ENCODE results near the gene THRB.

The THRB gene

DNA sequence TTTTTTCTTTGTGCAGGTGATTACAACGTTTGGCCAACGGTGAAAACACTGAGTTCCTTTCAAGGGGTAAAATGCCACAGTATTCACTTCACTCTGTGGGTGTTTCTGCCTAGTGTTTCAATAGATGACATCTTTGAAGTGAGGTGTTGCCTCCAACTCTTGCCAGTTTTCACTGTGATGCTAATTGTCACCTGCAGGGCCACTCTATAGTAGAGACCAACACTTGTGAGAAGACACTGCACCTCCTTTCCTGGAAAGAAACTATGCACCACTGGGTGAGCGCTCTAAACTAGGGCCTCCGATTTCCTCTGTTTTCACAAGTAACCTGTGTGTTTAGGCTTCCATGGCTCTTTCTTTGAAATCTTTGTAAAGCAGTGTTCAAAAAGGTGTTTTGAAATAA lies 98.3 kb downstream of the THRB start:
- Histone ChIP-seq H3K4me3 (ENCODE audit: low read depth in 1 of 2, low read length in 2 of 2) (no peak overlapping the region), H3K27me3 (ENCODE audit: control insufficient read depth in 1 of 2, insufficient read depth in 2 of 2, low read length in 2 of 2) (no peaks in the 10 kb centered on the region), H3K4me1 (ENCODE audit: insufficient read depth, low read length) (peaks cover 29% of the 10 kb centered on the region), H3K9me3 (ENCODE audit: low read length) (no peaks in the 10 kb centered on the region), H3K27ac (ENCODE audit: low read depth, low read length) (no peak overlapping the region), H3K36me3 (ENCODE audit: insufficient read depth, low read length) (no peaks in the 10 kb centered on the region), H3K9ac (ENCODE audit: low read length) (no peak overlapping the region)

DNA sequence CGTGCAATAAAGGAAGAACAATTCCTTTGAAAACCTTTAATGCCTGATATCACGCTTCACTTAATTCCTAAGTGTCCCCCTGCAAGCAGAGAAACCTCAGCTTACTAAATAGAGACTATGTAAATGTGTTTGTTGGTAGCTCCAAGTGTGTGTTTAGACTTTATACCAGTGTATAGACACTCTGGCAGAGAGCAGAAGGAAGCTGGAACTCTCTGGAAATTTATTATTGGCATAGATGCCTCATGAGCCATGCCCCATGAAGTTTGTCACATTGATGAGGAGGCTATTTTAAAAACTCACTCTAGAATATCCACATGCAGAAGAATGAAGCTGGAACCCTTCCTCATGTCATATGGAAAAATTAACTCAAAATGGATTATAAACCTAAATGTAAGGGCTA lies 99.9 kb downstream of the THRB start:
- Histone ChIP-seq H3K4me1 (ENCODE audit: insufficient read depth, low read length) (peaks cover 26% of the 10 kb centered on the region), H3K36me3 (ENCODE audit: insufficient read depth, low read length) (no peaks in the 10 kb centered on the region), H3K4me3 (ENCODE audit: low read depth in 1 of 2, low read length in 2 of 2) (no peak overlapping the region), H3K27ac (ENCODE audit: low read depth, low read length) (no peak overlapping the region), H3K27me3 (ENCODE audit: control insufficient read depth in 1 of 2, insufficient read depth in 2 of 2, low read length in 2 of 2) (no peaks in the 10 kb centered on the region), H3K9ac (ENCODE audit: low read length) (no peak overlapping the region), H3K9me3 (ENCODE audit: low read length) (no peaks in the 10 kb centered on the region)

GRCh38 chr3:24393316-24393715 lies 101.3 kb downstream of the THRB start:
- Histone ChIP-seq H3K4me1 (ENCODE audit: insufficient read depth, low read length) (peaks cover 35% of the 10 kb centered on the region), H3K4me3 (ENCODE audit: low read depth in 1 of 2, low read length in 2 of 2) (no peak overlapping the region), H3K9me3 (ENCODE audit: low read length) (no peaks in the 10 kb centered on the region), H3K27me3 (ENCODE audit: control insufficient read depth in 1 of 2, insufficient read depth in 2 of 2, low read length in 2 of 2) (no peaks in the 10 kb centered on the region), H3K27ac (ENCODE audit: low read depth, low read length) (no peak overlapping the region), H3K36me3 (ENCODE audit: insufficient read depth, low read length) (no peaks in the 10 kb centered on the region), H3K9ac (ENCODE audit: low read length) (no peak overlapping the region)

GRCh38 chr3:24390169-24391130 lies 104.2 kb downstream of the THRB start:
- H3K4me1 ChIP-seq (ENCODE audit: insufficient read depth, low read length), result peaks cover 54% of the 10 kb centered on the region
- H3K9ac ChIP-seq (ENCODE audit: low read length), result no peak overlapping the region
- peak overlapping the region in 1 of 2 donors; percentile 2 for H3K4me3 ChIP-seq (ENCODE audit: low read depth in 1 of 2, low read length in 2 of 2)
- peak overlapping the region; percentile 68 for H3K27ac ChIP-seq (ENCODE audit: low read depth, low read length)
- no peaks in the 10 kb centered on the region for H3K27me3 ChIP-seq (ENCODE audit: control insufficient read depth in 1 of 2, insufficient read depth in 2 of 2, low read length in 2 of 2)
- no peaks in the 10 kb centered on the region for H3K9me3 ChIP-seq (ENCODE audit: low read length)
- no peaks in the 10 kb centered on the region for H3K36me3 ChIP-seq (ENCODE audit: insufficient read depth, low read length)

GRCh38 chr3:24389108-24390090 lies 105.3 kb downstream of the THRB start:
- Histone ChIP-seq H3K4me3 (ENCODE audit: low read depth in 1 of 2, low read length in 2 of 2) (peak overlapping the region in 1 of 2 donors; percentile 2), H3K27ac (ENCODE audit: low read depth, low read length) (peak overlapping the region; percentile 68), H3K4me1 (ENCODE audit: insufficient read depth, low read length) (peaks cover 62% of the 10 kb centered on the region), H3K27me3 (ENCODE audit: control insufficient read depth in 1 of 2, insufficient read depth in 2 of 2, low read length in 2 of 2) (no peaks in the 10 kb centered on the region), H3K36me3 (ENCODE audit: insufficient read depth, low read length) (no peaks in the 10 kb centered on the region), H3K9me3 (ENCODE audit: low read length) (no peaks in the 10 kb centered on the region), H3K9ac (ENCODE audit: low read length) (no peak overlapping the region)

DNA sequence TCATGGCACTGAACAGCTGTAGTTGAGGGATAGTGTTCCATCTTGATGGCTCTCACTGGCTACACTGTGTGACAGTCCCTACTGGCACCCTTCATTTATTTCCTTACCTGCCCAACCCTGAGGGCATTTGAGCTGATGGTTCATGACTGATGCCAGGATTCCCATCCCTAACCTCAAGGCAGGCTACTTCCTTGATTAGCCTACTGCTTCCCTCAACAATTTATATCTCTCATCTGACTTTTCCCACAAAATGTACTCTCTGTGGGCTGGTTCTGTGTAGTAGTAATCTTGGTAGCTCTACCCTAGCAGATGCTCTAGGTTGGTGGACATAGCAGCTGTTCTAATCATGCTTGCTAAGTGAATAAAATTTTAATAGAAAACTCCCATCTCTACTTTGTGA lies 106.0 kb downstream of the THRB start:
- H3K27me3 ChIP-seq (ENCODE audit: control insufficient read depth in 1 of 2, insufficient read depth in 2 of 2, low read length in 2 of 2), result no peaks in the 10 kb centered on the region
- H3K36me3 ChIP-seq (ENCODE audit: insufficient read depth, low read length), result no peaks in the 10 kb centered on the region
- H3K9ac ChIP-seq (ENCODE audit: low read length), result no peak overlapping the region
- H3K27ac ChIP-seq (ENCODE audit: low read depth, low read length), result peak overlapping the region; percentile 68
- peaks cover 62% of the 10 kb centered on the region for H3K4me1 ChIP-seq (ENCODE audit: insufficient read depth, low read length)
- no peak overlapping the region for H3K4me3 ChIP-seq (ENCODE audit: low read depth in 1 of 2, low read length in 2 of 2)
- no peaks in the 10 kb centered on the region for H3K9me3 ChIP-seq (ENCODE audit: low read length)

DNA sequence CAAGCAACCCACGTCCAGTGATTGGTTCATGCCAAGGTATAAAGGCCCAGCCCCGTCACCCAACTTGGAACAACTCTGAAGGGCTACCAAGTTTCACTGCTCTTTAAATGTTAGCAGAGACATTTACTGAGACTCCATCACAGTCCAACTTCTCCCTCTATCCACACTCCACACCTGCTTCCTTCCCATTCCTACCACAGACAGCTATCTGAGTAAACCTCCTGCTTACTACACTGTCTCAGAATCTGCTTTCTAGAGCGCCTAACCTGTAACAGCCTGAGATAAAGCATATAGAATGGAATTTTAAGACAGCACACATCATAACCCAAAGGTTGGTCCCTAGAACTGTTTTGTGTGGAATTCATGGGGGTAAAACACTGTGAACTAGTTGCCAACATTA lies 106.5 kb downstream of the THRB start:
- no peaks in the 10 kb centered on the region for H3K9me3 ChIP-seq (ENCODE audit: low read length)
- H3K4me1 ChIP-seq (ENCODE audit: insufficient read depth, low read length), result peaks cover 57% of the 10 kb centered on the region
- no peak overlapping the region for H3K9ac ChIP-seq (ENCODE audit: low read length)
- H3K27me3 ChIP-seq (ENCODE audit: control insufficient read depth in 1 of 2, insufficient read depth in 2 of 2, low read length in 2 of 2), result no peaks in the 10 kb centered on the region
- peak overlapping the region; percentile 28 for H3K27ac ChIP-seq (ENCODE audit: low read depth, low read length)
- no peak overlapping the region for H3K4me3 ChIP-seq (ENCODE audit: low read depth in 1 of 2, low read length in 2 of 2)
- no peaks in the 10 kb centered on the region for H3K36me3 ChIP-seq (ENCODE audit: insufficient read depth, low read length)

- Histone ChIP-seq H3K36me3 (ENCODE audit: insufficient read depth, low read length) (no peaks in the 10 kb centered on the region), H3K9me3 (ENCODE audit: low read length) (no peaks in the 10 kb centered on the region), H3K4me1 (ENCODE audit: insufficient read depth, low read length) (peaks cover 54% of the 10 kb centered on the region), H3K27me3 (ENCODE audit: control insufficient read depth in 1 of 2, insufficient read depth in 2 of 2, low read length in 2 of 2) (no peaks in the 10 kb centered on the region), H3K9ac (ENCODE audit: low read length) (no peak overlapping the region), H3K27ac (ENCODE audit: low read depth, low read length) (peak overlapping the region; percentile 6), H3K4me3 (ENCODE audit: low read depth in 1 of 2, low read length in 2 of 2) (no peak overlapping the region)
These were observed 107.2 kb downstream of the THRB start for GRCh38 chr3:24387493-24387892.

- Histone ChIP-seq H3K9ac (ENCODE audit: low read length) (no peak overlapping the region), H3K4me1 (ENCODE audit: insufficient read depth, low read length) (peaks cover 54% of the 10 kb centered on the region), H3K36me3 (ENCODE audit: insufficient read depth, low read length) (no peaks in the 10 kb centered on the region), H3K27me3 (ENCODE audit: control insufficient read depth in 1 of 2, insufficient read depth in 2 of 2, low read length in 2 of 2) (no peaks in the 10 kb centered on the region), H3K4me3 (ENCODE audit: low read depth in 1 of 2, low read length in 2 of 2) (no peak overlapping the region), H3K9me3 (ENCODE audit: low read length) (no peaks in the 10 kb centered on the region), H3K27ac (ENCODE audit: low read depth, low read length) (peak overlapping the region; percentile 6)
These were observed 107.7 kb downstream of the THRB start for GRCh38 chr3:24387000-24387399.

DNA sequence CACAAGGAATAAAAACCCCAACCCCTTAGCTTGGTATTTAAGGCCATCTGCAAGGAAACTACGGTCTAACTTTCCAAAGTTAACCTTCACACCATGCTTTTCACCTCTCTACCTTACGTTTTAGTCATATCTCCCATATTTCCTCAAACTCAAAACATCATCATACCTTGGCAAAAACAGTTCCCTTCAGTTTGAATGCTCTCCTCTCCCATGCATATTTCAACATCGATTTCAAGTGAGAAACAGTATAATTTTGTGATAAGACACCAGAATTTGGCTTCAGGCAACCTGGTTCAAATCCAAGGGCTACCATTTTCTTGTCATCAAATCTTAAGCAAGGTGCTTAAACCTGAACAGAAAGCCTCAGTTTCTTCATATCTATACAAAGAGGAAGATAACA lies 108.2 kb downstream of the THRB start:
- no peak overlapping the region for H3K4me3 ChIP-seq (ENCODE audit: low read depth in 1 of 2, low read length in 2 of 2)
- H3K27me3 ChIP-seq (ENCODE audit: control insufficient read depth in 1 of 2, insufficient read depth in 2 of 2, low read length in 2 of 2), result no peaks in the 10 kb centered on the region
- no peaks in the 10 kb centered on the region for H3K9me3 ChIP-seq (ENCODE audit: low read length)
- no peak overlapping the region for H3K27ac ChIP-seq (ENCODE audit: low read depth, low read length)
- H3K4me1 ChIP-seq (ENCODE audit: insufficient read depth, low read length), result peaks cover 59% of the 10 kb centered on the region
- no peak overlapping the region for H3K9ac ChIP-seq (ENCODE audit: low read length)
- H3K36me3 ChIP-seq (ENCODE audit: insufficient read depth, low read length), result no peaks in the 10 kb centered on the region

DNA sequence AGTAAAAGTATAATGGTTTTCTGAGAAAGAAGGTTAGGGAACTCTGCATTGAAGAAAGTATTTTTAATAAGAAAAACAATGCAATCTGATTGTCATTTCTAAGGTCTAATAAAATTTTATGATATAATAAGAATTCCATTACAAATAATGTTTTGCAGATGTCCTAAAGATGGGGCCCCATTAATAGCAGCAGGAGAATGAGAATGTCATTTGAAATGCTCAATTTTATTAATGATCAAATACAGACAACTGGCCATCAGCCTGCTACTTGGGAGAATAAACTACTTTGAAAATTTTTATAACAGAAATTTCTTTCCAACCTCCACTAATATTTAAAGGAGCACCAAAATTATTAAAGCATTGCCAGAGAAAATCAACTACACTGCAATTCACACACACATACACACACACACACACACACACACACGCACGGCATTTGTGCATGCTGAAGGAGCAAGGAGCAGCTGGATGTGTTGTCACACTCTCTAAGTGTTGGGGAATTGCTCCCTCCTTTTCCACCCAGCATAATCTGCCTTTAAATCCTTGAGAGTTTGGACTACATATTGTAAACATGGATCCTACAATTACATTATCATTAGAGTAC lies 109.5 kb downstream of the THRB start:
- H3K27ac ChIP-seq (ENCODE audit: low read depth, low read length), result no peak overlapping the region

More for the DNA sequence above, 109.5 kb downstream of the THRB start:
- Histone ChIP-seq H3K4me3 (ENCODE audit: low read depth in 1 of 2, low read length in 2 of 2) (no peak overlapping the region), H3K9ac (ENCODE audit: low read length) (no peak overlapping the region), H3K27me3 (ENCODE audit: control insufficient read depth in 1 of 2, insufficient read depth in 2 of 2, low read length in 2 of 2) (no peaks in the 10 kb centered on the region), H3K9me3 (ENCODE audit: low read length) (no peaks in the 10 kb centered on the region), H3K36me3 (ENCODE audit: insufficient read depth, low read length) (no peaks in the 10 kb centered on the region), H3K4me1 (ENCODE audit: insufficient read depth, low read length) (peaks cover 62% of the 10 kb centered on the region)

Measured in muscle layer of colon (tissue), 2 donors.